Smooth muscle cell (in vitro differentiated cells): Measurements from ENCODE around the gene ABHD2. TPM values are rescaled to one million over a fixed set of nuclear protein-coding genes. Genes with fewer than 3 reads are reported as not detected.
"Not testable (repeated sequence)": the region's sequence is repeated elsewhere in the genome, so short reads cannot be mapped to it uniquely, and the experiment has no call there.

ENCODE experiments used
- DNase-seq: peaks from one replicate; lab custom pipeline; 2025; ENCODE audit not compliant: unreplicated experiment; lab: John Stamatoyannopoulos, UW
- H2AFZ ChIP-seq: fragments of 200-600 bp; sonication (generic); 2 replicates; pipeline ENCODE4 v1.6.0; 2016; ENCODE audit warnings: antibody characterized with exemption, low read depth, mild to moderate bottlenecking
- H3F3A ChIP-seq: fragments of 200-600 bp; sonication (generic); 2 replicates; pipeline ENCODE4 v1.6.0; 2017; ENCODE audit warnings: antibody characterized with exemption, low read depth
- H3K27ac ChIP-seq: fragments of 200-600 bp; sonication (generic); 2 replicates; pipeline ENCODE4 v1.5.1; 2016; ENCODE audit warnings: low read depth, mild to moderate bottlenecking
- H3K27me3 ChIP-seq: fragments of 200-600 bp; sonication (generic); 2 replicates; pipeline ENCODE4 v1.6.1; 2016; ENCODE audit warnings: low read depth, mild to moderate bottlenecking
- H3K36me3 ChIP-seq: fragments of 200-600 bp; sonication (generic); 2 replicates; pipeline ENCODE4 v1.5.1; 2016; ENCODE audit warnings: low read depth
- H3K4me1 ChIP-seq: fragments of 200-600 bp; sonication (generic); 2 replicates; pipeline ENCODE4 v1.5.1; 2016; ENCODE audit warnings: low read depth
- H3K4me2 ChIP-seq: fragments of 200-600 bp; sonication (generic); 2 replicates; pipeline ENCODE4 v1.6.0; 2016; ENCODE audit warnings: mild to moderate bottlenecking
- H3K4me3 ChIP-seq: fragments of 200-600 bp; sonication (generic); 2 replicates; pipeline ENCODE4 v1.5.1; 2016; ENCODE audit warnings: mild to moderate bottlenecking
- H3K79me2 ChIP-seq: fragments of 200-600 bp; sonication (generic); 2 replicates; pipeline ENCODE4 v1.6.0; 2016; ENCODE audit warnings: low read depth, mild to moderate bottlenecking
- H3K9ac ChIP-seq: fragments of 200-600 bp; sonication (generic); 2 replicates; pipeline ENCODE4 v1.6.0; 2016; ENCODE audit warnings: low read depth
- H3K9me3 ChIP-seq: fragments of 200-600 bp; sonication (generic); replicated peaks from 2 replicates; pipeline ENCODE4 v1.5.1; 2016; ENCODE audit warnings: low read depth
- H4K20me1 ChIP-seq: fragments of 200-600 bp; sonication (generic); 2 replicates; pipeline ENCODE4 v1.6.0; 2016; ENCODE audit warnings: low read depth
- CTCF ChIP-seq: fragments of 200-600 bp; sonication (generic); IDR thresholded peaks from 2 replicates; pipeline ENCODE4 v1.5.1; 2017; ENCODE audit warnings: borderline replicate concordance, mild to moderate bottlenecking, antibody characterized with exemption; ENCODE audit not compliant: insufficient read depth, poor library complexity, severe bottlenecking
- WGBS: methylation state at CpG from one replicate; pipeline ENCODE4 v1.1.7; 2016; ENCODE audit warnings: low lambda C conversion rate; 5-methylcytosine and 5-hydroxymethylcytosine counted together
- polyA plus RNA-seq: library from polyadenylated mRNA; unstranded; fragments of >200 nt; fragmentation: Nextera tagmentation; extraction: Ambion mirVana; gene quantifications from 2 replicates; pipeline ENCODE4 v1.2.1, GENCODE V29; 2016
- small RNA-seq: library from RNA; depleted of rRNA; stranded (forward); fragments of <200 nt; gene quantifications from one replicate; pipeline ENCODE3, GENCODE V24; 2014
- total RNA-seq: library from RNA; depleted of rRNA; stranded (reverse); fragments of >200 nt; gene quantifications from 2 replicates; pipeline ENCODE4 v1.2.3, GENCODE V29; 2014

The ABHD2 gene
- total and polyA plus RNA-seq, 2 experiments from 2014 or later = 9.4 to 23.9 TPM

DNA sequence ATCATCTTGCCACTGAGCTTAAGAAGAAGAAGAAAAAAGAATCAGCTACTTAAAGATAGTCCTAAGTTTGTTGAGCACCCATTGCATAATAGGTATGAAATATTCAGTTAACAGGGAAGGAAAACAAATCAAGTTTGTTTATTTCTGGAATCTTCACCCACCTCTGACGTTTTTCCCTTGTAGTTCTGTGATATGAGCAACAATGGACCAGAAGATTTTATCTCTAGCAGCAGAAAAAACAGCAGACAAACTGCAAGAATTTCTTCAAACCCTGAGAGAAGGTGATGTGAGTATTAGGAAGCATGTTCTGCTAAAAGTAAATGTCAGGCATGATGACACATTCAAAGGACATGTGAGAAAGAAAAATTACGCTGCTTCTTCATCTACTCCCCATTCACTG, 159.2 kb downstream of the ABHD2 start:
- Histone ChIP-seq H3F3A (no peaks in the 10 kb centered on the region), H3K27me3 (no peaks in the 10 kb centered on the region), H3K36me3 (peaks cover 4% of the 10 kb centered on the region), H4K20me1 (no peaks in the 10 kb centered on the region), H3K4me2 (no peak overlapping the region), H3K79me2 (peaks cover 19% of the 10 kb centered on the region), H3K4me1 (peaks cover 14% of the 10 kb centered on the region), H3K9ac (no peak overlapping the region), H3K4me3 (no peak overlapping the region), H3K27ac (no peak overlapping the region), H2AFZ (no peak overlapping the region), H3K9me3 (no peaks in the 10 kb centered on the region)
- WGBS = 87% methylated on average over 2 of the region's 2 CpGs
- no peak for TF ChIP-seq CTCF
- DNase-seq = no peak

DNA sequence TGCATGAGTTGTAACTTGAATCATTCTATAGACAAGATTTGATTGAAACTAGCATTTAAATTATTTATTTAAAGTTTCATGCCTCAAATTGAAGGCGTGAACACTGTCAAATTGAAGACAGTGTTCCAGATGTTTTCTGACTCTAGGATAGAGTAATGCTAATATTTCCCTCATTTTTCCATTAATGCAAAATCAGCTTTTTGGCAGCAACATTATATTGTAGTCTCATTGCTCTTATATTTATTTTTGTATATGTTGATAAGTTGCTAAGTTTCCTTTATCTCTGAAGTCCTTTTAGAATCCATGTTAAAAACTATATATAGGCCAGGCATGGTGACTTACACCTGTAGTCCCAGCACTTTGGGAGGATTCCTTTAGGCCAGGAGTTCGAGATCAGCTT, 160.3 kb downstream of the ABHD2 start:
- no peaks in the 10 kb centered on the region for H3K27me3 ChIP-seq

GRCh38 chr15:89250142-89250541, 161.9 kb downstream of the ABHD2 start:
- peaks cover 15% of the 10 kb centered on the region for H3K79me2 ChIP-seq
- not testable (repeated sequence) for H3K9me3 ChIP-seq, H3K27me3 ChIP-seq, H2AFZ ChIP-seq, DNase-seq, H3K4me1 ChIP-seq, H4K20me1 ChIP-seq, H3K27ac ChIP-seq, H3K36me3 ChIP-seq, H3K4me3 ChIP-seq, H3K4me2 ChIP-seq, H3F3A ChIP-seq, H3K9ac ChIP-seq
- 77% methylated on average over 5 of the region's 5 CpGs for WGBS

More for the DNA sequence above, 160.3 kb downstream of the ABHD2 start:
- H3K9me3 ChIP-seq = no peaks in the 10 kb centered on the region
- H3K9ac ChIP-seq = no peak overlapping the region
- H3K36me3 ChIP-seq = peaks cover 4% of the 10 kb centered on the region
- H3K79me2 ChIP-seq = peaks cover 19% of the 10 kb centered on the region
- H3F3A ChIP-seq = no peaks in the 10 kb centered on the region
- no peak overlapping the region for H3K4me3 ChIP-seq
- no peak overlapping the region for H3K4me2 ChIP-seq
- no peaks in the 10 kb centered on the region for H4K20me1 ChIP-seq
- 99% methylated on average over 2 of the region's 2 CpGs for WGBS
- H3K4me1 ChIP-seq = peaks cover 14% of the 10 kb centered on the region
- no peak for TF ChIP-seq CTCF
- H2AFZ ChIP-seq = no peak overlapping the region
- DNase-seq = no peak
- H3K27ac ChIP-seq = no peak overlapping the region

Small RNAs within 50 kb of the gene (small RNA-seq; reads per million reads assigned to genes)
- gene RNU7-195P = not detected

Other genes starting within 250 kb of the ABHD2 start
- 4.5 and 6.5 TPM in 2 replicates for gene HAPLN3, start 192.9 kb upstream of the ABHD2 start, total RNA-seq
- gene HAPLN3, start 192.9 kb upstream of the ABHD2 start, polyA plus RNA-seq = 5.2 and 7.6 TPM in 2 replicates
- gene MFGE8, start 175.1 kb upstream of the ABHD2 start, total RNA-seq = 185 and 222 TPM in 2 replicates
- gene MFGE8, start 175.1 kb upstream of the ABHD2 start, polyA plus RNA-seq = 237 and 247 TPM in 2 replicates
- not detected in 2 replicates for gene RLBP1, start 133.1 kb downstream of the ABHD2 start, total RNA-seq
- not detected in 2 replicates for gene RLBP1, start 133.1 kb downstream of the ABHD2 start, polyA plus RNA-seq
- gene FANCI, start 155.5 kb downstream of the ABHD2 start, total RNA-seq = 11.7 and 13.8 TPM in 2 replicates
- 7.0 and 8.0 TPM in 2 replicates for gene FANCI, start 155.5 kb downstream of the ABHD2 start, polyA plus RNA-seq
- gene POLG, start 246.4 kb downstream of the ABHD2 start, total RNA-seq = 26.6 and 34.3 TPM in 2 replicates
- 41.6 and 50.7 TPM in 2 replicates for gene POLG, start 246.4 kb downstream of the ABHD2 start, polyA plus RNA-seq